GM21390 (cell line): ENCODE measurements around the gene DZANK1.
"Not testable (repeated sequence)": the region's sequence is repeated elsewhere in the genome, so short reads cannot be mapped to it uniquely, and the experiment has no call there.

Experiments used
- ATAC-seq: cut with Tn5 transposase; IDR thresholded peaks from one replicate; pipeline ENCODE4 v1.9.1; 2021; ENCODE audit not compliant: unreplicated experiment

Gene DZANK1

DNA sequence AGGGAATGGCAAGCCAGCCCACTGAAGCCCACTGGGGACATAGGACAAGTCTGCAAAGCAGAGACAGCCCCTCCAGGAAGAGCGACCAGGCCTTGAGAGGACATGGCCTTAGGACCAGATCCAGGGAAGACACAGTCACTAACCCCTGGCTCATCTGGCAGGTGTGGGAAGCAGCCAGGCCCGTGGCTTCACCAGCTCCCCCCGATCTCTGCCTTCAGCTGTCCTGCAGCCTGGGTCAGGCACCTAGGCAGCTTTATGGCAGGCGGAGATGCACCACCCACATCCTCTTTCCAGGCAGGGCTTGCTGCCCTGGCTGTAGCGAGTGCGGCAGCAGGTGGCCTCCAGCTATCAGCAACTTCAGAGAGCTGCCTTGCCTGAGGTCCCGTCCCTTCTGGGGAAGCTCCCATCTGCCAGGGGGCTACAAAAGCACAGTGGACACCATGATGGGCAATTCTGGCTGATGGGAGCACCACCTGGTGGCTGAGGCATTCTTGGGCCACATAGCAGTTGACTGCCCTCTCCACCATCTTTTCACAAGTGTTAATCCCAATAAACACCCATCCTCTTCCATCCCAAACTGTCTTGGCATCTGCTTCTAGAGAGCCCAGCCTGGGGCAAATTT lies 85.8 kb downstream of the DZANK1 start:
- no peak for ATAC-seq

DNA sequence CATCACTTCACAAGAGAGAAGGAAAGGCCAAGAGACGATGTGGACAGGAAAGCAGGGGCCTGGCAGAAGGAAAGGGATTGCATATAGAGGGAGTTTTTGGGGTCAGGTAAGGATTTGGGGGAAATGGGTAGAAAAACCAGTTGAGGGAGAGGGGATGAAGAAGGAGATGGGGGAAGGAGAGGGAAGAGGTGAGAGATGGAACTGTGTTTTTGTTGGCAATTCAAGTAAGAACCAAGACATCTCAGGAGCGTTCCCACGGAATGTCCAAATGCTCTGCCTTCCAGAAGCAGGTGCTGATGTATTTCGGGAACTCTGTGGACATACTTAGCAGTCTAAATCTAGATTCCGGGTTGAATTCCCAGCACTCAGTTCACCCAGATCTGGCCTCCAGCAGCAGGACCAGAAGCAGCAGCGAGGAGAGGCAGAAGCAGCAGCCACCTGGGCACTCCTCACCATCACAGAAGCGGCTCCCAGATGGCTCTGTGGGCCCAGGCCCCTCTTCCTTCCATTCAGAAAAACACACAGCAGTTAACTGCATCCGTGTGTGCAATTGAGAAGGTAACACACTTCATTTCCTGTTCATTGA lies 88.8 kb downstream of the DZANK1 start:
- no peak for ATAC-seq

- not testable (repeated sequence) for ATAC-seq
Measured at GRCh38 chr20:18375551-18375950, 91.3 kb downstream of the DZANK1 start.

DNA sequence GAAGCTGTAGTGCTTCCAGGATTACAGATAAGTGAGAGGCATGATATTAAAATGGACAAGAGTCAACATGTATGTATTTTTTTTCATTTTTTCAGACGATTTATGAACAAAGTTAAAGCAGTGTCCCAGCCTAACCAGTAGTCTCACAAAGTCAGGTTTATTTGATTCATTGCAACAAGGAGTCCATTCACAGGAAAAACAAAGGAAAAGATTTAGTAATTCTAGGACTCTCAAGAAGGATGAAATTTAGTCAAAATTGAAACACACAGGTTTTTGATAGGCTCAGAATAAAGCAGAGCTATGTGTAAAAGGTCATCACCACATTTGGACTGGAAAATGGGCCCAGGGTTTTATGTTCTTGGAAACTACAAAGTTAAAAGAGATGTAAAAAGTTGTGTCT lies 94.5 kb downstream of the DZANK1 start:
- no peak for ATAC-seq

- ATAC-seq: no peak
Measured at GRCh38 chr20:18364768-18365167, 102.1 kb downstream of the DZANK1 start.

- no peak for ATAC-seq
Measured at GRCh38 chr20:18363708-18364107, 103.1 kb downstream of the DZANK1 start.

DNA sequence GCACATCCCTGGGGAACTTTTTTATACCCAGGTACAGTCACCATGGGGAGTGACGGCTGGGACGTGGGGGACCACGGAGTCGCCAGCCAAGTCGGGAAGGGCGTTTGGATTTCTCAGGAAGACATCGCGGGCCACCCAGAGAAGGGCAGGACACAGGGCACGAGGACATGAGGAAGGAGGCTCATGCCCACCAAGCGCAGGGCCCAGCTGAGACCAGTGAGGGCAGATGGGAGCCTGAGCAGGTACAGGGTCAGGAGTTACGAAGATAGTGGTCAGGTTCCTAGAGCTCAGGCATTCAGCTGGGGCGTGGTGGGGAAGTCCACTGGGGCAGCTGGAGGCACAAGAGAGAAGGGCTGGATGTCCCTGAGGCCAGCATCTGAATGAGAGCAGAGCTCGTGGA lies 103.9 kb downstream of the DZANK1 start:
- ATAC-seq: no peak

DNA sequence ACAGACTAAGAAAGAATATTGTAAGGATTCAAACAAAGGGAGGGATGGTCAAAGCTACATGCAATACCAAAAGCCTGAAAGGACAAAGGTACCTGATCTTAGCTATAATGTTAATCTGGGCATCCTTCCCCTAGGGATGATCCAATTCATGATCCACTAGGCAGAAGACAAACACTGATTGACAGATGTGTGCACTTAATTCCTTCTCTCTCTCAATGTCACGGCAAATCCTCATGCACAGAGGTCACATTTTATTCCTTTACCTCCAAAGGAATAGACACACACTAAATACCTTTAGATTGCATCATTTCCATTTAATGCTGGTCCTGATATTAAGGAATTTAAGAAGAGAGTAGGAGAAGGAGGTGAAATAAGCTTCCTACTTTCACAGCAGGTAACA lies 105.2 kb downstream of the DZANK1 start:
- ATAC-seq: no peak

DNA sequence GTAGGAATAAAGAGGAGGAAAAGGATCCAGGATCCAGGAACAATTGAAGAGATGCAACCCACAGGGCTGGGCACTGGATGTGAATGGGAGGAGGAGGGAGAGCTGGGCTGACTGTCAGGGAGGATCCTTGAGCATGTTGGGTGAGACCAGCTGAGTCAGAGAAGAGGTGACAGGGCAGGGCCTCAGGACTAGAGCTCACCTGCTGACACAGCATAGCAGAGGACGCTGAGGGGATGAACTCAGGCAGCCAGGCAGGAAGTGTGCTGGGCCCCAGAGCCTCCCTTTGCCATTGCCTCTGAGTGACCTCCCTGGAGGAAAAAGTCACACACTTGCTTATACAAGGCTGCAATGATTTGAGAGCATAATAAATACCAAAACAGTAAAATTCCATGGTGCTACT lies 106.2 kb downstream of the DZANK1 start:
- no peak for ATAC-seq

DNA sequence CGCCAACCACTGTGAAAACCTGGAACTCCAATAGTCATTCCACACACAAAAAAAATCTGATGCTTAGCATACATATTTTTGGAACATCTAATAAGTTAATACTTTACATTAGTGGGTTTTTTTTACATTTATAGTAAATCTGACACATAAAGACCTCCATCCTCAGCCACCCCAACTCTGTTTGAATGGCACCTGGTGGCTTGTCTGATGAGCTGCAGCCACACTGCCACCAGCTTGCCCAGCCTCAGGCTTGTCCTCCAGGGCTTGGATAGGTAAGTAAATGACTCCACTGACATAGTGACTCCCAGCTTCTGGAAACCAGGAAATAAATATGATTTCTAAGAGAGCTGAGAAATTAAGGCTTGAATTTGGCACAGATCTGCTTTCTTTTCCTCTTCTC lies 107.0 kb downstream of the DZANK1 start:
- ATAC-seq: no peak

GRCh38 chr20:18349749-18350148 lies 117.1 kb downstream of the DZANK1 start:
- ATAC-seq: not testable (repeated sequence)
